Stimulated activated CD8-positive, alpha-beta memory T cell treated with anti-CD3 and anti-CD28 coated beads, Interleukin-15, amount 100 ng/mL, for 24 hours (primary cell): ENCODE results near the gene ENPP7.

Experiments
- DNase-seq: peaks from one replicate; pipeline ENCODE4 v3.0.0-alpha.2; 2020; ENCODE audit warnings: low read depth

The ENPP7 gene

DNA sequence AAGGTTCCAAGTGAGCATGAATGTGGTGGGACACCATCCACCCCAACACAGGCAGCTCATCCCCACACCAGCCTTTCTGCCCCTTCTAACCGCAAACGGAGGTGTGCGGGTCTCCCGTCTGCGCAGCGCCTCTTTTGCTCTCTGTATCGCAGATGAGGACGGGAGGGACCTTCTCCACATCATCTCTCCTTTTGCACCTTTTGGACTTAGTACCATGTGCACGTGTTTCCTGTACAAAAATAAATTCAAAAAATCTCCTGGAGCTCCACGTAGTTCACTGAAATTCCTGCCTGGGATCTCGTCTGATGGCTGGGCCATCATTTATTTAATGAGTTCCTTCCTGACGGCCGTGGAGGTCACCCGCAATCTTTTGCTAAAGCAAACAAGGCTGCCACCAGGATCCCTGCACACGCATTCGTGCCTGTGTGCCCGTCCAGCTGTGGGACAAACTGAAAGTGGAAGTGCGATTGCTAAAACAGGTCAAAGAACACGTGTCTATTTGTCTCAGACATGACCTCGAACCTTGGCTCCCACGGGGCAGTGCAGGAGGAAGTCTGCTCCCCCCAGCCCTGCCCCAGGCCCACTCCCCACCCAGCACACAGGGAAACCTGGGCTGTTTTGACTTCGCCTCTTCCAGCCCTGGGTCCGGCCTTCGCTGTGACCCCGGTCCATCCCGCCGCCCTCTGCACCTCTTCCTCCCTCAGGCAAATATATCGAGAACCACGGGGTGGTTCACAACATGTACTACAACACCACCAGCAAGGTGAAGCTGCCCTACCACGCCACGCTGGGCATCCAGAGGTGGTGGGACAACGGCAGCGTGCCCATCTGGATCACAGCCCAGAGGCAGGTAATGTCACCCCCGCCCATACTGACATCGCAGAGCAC lies 2.3 kb downstream of the ENPP7 start:
- DNase-seq = no peak

DNA sequence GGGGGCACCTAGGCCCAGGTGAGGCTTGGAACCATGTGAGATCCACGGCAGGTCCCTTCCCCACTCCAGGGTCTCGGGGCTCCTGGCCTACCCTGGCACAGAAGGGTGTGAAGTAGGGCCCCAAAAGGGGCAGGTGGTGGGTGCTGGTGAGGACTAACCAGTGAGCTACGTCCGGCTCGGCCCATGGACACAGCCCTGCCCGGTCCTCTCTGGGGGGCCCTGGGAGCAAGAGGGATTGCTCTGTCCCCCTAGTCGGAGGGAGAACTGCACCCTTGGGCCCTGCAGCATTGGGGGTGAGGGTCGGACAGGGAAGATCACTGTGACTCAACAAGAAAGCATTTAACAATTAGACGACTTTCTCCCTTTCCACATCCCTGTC lies 2.9 kb downstream of the ENPP7 start:
- DNase-seq = no peak

DNA sequence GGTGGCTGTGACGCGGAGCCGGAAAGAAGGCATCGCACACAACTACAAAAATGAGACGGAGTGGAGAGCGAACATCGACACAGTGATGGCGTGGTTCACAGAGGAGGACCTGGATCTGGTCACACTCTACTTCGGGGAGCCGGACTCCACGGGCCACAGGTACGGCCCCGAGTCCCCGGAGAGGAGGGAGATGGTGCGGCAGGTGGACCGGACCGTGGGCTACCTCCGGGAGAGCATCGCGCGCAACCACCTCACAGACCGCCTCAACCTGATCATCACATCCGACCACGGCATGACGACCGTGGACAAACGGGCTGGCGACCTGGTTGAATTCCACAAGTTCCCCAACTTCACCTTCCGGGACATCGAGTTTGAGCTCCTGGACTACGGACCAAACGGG lies 4.4 kb downstream of the ENPP7 start:
- no peak for DNase-seq

DNA sequence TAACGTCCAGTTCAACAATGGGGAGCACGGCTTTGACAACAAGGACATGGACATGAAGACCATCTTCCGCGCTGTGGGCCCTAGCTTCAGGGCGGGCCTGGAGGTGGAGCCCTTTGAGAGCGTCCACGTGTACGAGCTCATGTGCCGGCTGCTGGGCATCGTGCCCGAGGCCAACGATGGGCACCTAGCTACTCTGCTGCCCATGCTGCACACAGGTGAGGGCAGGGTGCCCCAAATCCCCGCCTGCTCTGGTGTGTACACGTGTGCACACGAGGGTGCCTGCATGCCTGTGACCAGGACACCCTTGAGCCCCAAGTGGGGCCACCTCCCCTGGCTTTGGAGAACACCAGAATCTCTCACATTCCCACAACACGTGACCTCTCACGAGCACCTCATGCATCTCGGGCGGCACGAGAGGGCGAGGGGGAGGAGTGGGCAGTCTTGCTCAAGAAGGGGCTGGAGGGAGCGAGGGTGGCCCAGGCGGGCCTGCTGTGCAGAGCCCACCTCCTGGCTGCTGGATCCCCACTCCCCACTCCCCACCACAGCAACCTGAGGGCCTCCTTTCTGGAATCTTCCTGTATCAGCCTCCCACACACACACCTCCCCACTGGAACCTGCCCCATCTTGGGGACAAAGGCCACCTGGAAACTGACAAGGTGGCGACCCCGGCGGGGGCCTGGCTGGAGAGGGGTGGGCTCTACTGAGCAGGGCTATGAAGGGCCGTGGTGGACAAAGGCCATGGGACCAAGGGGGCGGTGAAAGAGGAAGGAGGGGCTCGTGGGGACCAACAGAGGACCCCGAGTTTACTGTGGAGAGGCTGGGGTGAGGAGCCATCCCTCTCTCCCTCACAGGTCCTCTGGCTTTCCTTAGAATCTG lies 6.5 kb downstream of the ENPP7 start:
- no peak for DNase-seq

DNA sequence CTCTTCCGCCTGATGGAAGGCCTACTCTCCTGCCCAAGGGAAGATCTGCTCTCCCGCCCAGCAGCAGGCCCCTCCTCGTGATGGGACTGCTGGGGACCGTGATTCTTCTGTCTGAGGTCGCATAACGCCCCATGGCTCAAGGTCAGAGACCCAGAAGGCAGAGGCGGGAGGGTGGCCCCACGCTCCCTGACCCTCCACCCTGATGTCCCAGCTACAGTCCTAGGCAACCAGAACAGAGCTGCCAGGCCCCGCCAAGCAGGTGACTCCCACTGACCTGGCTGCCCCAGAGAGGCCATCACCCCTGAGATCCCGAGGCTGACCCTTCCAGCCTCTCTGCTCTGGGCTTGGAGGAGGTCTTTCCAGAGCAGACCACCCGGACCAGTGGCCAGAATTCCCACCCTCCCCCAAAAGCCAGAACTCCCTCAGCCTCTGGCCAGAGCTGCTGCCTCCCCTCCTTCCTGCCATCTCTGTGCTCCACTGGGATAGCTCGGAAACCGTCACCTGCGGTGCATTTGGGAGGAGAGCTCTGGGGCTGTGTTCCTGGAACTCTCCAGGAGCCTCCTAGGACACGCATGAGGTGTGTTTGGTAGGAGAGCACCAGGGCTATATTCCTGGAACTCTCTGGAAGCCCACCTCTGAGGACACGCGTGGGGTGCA lies 7.3 kb downstream of the ENPP7 start:
- DNase-seq = no peak

DNA sequence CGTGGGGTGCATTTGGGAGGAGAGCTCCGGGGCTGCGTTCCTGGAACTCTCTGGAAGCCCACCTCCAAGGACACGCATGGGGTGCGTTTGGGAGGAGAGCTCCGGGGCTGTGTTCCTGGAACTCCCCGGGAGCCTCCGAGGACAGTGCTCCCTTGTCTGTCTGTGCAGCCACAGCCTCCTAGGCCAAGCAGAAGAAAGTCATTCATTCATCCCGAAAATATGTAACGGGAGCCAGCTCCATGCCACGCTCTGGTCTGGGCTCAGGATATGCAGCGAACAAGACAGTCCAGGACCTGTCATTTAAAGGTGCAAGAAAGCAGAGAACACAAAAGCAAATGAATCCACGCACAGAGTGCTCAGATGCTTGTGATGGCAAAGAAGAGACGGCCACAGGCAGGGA lies 7.9 kb downstream of the ENPP7 start:
- DNase-seq = no peak

DNA sequence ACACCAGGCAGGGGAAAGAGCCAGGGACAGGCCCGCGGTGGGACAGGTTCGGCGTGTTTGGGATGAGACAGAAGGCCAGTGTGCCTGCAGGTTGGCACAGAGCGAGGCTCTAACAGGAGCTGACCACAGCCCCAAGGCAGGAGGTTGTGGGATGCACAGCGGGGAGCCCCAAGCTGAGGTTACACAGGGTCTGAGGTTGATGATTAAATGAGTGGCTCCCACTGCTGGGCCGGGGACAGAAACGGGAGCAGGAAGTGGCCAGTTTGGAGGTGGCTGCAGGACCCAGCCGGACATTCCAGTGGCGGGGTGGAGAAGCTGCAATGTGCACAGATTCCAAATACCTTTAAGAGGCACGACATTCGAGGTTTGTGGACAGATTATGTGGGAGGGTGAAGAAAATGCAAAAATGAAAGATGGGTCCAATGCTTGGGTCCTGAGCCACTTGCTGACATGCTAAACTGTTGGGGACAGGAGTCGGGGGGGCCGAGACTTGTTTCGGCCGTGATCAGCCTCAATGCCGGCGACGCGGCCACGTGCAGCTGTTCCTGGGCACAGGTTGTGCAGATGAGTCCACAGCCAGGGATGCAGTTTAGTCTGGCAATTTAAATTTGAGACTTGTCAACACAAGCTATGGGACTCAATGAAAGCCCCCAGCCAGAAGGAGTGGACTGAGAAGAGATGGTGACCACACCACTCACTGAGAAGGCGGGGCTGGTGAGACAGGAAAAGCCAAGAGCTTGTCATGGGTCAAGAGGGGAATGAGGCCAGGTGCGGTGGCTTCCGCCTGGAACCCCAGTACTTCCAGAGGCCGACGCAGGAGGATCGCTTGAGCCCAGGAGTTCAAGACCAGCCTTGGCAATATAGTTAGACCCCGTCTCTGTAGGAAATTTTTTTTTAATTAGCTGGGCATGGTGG lies 8.7 kb downstream of the ENPP7 start:
- no peak for DNase-seq

DNA sequence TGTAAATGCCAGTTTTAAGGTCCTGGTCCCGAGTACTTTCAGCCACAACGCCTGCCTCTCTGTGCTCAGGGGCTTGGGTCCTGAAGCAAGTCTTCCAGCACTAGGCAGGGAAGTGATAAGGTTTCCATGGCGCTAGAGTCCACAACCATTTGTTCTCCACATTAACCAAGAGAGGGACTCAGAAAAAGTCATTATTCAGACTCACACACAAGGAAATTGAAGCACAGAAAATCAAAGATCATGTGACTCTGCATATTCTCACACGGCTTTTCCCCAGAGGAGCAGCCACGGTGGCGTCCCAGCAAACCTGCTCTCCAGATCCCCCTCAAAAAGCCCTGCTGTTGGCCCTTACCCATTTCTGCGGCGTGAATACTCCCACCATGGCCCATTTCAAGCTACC lies 9.7 kb downstream of the ENPP7 start:
- no peak for DNase-seq

DNA sequence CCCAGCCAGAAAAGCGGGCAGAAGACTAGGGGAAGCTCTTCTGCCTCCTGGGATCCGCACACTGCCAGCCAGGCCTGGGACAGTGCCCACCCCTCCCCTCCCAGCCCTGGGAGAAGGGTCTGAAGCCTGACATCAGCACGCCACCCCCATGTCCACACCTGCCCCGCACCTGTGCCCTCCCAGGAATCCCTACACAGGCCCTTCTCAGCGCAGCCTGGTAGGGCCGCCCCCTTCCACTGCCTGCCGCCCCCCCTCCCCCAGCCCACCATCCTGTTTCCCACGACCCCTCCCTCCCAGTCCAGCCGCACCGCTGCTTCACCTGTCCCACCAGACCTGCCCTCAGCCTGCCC lies 10.6 kb downstream of the ENPP7 start:
- no peak for DNase-seq

DNA sequence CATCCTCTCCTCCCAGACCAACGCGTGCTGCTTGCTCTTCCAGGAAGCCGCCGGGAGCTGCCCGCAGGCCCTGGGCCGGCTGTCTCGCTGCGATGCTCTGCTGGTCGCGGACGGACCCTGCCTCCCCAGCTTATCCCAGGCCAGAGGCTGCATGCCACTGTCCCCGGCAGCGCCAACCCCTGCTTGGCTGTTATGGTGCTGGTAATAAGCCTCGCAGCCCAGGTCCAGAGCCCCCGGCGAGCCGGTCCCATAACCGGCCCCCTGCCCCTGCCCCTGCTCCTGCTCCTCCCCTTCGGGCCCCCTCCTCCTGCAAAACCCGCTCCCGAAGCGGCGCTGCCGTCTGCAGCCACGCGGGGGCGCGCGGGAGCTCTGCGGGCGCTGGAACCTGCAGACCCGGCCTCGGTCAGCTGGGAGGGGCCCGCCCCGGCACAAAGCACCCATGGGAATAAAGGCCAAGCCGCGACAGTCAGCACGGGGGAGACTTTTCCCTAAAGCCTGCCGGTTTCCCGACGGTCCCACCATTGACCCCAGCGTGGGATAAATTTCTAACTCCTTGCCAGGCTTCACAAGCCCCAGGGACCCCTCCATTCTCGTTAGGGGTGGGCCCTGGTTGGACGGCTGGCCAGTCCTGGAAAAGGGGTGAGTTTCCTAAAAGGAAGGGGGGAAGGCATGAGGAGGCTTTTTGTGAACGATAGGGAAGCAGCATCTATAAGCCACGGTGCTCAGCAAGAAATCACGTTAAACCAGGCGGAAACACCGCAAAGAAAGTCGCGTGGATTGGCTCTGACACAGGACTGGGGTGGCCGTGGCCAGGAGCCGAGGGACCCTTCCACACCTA lies 11.2 kb downstream of the ENPP7 start:
- peak; percentile 60 for DNase-seq

DNA sequence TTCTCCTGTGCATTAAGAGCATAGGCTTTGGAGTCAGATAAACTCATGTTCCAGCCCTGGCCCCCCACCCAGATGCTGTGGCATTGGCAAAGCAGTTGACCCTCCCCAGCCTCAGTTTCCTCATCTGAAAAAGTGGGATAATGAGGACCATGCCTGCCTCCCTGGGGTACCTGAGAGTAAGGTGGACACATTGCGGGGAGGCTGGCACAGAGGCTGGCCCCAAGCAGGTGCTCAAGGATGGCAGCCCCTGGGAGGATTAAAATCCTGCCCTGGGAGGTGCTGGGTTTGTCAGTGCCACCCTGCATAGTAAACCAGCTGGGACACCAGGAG lies 11.8 kb downstream of the ENPP7 start:
- no peak for DNase-seq

DNA sequence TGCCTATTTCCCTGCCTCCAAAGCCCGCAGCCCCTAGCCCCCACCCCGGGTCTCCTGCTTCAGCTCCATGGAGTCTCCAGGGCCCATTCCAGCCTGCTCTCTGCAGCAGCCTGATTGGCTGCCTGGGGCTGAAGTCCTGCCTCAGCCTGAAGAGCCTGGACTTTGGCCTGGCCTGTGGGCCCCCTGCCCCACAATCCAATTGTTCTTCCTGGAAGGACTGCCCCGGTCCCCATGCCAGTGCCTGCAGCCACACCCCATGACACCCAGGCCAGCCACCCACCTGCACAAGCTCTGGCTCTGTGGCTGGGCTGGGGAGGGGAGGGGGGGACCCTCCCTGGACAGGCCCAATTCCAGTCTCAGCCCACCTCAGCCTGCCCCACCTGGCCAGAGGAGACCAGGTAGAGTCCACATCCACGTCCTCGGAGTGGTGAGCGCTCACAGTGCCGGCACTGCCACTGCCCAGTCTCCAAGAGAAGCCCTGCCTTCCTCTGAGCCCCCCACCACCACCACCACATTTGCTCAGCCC lies 12.3 kb downstream of the ENPP7 start:
- no peak for DNase-seq

DNA sequence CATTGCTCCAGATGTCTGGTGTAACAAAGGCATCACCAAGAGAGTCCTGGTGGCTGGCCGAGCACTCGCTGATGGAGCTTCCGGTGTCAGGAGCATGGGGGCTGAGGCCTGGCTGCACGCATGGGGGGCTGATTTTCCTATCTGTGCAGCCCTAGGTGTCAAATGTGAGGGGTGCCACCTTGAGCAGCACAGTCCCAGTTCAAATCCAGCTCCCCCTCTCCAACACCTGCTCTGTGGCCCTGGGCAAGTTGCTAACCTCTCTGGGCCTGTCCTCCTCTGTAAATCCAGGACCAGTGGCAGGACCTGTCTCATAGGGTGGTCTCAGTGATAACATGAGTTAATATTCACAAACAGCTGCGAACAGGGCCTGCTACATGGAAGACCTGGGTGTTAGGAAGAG lies 12.9 kb downstream of the ENPP7 start:
- DNase-seq = no peak

DNA sequence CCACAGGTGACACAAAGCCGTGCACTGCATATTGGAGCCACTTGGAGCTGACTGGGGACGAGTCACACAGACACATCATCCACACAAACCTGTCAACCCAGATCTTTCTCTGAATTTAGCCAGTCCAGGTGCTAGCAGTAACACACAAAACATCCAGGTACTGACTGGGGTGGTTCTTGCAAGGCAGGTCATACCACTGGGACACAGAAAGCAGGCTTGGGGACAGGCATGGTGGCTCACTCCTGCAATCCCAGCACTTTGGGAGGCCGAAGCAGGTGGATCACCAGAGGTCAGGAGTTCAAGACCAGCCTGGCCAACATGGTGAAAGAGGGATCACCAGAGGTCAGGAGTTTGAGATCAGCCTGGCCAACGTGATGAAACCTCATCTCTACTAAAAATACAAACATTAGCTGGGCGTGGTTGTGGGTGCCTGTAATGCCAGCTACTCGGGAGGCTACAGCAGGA lies 14.9 kb downstream of the ENPP7 start:
- no peak for DNase-seq

DNA sequence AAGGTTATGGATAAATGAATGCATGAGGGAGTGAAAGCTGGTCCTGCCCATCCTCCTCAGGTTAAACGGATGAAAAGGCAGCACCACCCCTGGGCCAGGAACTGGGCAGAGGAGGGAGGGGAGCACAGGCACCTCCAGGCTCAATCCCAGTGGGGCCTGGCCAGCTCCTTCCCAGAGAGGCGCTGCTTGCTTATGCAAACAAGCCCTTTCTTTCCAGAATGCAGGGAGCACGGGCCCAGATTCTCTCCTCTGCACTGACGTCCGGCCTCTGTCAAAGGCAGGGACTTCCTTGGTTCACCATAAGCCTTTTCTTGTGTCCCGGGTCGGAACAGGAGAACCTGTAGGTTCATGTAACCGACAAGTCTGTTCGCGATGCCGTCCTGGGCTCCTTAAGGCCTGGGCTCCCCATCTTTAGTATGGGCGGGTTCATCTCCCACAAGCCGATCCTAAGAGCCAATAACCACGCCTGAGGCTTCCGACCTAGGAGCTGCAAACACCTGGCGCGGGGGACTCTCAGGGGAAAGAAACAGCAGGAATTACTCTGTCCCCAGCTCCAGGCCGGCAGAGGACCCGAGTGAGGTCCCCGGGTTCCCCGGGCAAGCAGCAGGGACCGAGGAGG lies 16.3 kb downstream of the ENPP7 start:
- no peak for DNase-seq

DNA sequence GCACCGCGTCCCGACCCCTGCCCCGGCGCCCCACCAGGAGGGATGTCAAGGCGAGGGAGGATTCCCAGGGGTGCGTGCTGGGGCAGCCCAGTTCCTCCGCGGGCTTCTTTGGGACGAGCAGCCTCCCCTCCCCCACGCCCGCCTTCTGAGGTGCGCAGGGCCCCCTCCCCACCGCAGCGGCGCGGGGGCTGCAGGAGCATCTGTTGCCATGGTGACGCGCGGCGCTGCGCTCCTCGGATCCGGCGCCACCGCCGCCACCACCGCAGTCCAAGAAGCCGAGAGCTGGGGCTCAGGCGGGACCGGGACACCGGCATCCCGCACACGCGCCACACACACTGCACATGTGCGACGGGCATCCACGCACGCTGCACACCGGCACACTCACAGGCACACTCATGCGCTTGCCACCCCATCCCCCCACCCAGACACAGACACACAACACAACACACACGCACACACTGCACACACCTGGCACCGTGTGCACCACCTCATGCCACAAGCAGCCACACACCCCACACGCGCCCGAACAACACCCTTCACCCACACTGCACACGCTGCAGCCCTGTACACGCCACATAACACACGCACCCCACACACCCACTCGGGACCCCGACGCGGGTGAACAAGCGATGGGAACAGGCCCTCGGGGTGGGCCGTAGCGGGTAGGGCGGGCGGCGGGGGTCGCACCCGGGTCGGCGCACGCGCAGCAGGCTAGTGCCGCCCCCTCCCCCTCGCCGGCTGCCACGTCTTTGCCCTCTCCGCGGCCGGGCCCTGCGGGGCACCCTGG lies 17.0 kb downstream of the ENPP7 start:
- DNase-seq = no peak

DNA sequence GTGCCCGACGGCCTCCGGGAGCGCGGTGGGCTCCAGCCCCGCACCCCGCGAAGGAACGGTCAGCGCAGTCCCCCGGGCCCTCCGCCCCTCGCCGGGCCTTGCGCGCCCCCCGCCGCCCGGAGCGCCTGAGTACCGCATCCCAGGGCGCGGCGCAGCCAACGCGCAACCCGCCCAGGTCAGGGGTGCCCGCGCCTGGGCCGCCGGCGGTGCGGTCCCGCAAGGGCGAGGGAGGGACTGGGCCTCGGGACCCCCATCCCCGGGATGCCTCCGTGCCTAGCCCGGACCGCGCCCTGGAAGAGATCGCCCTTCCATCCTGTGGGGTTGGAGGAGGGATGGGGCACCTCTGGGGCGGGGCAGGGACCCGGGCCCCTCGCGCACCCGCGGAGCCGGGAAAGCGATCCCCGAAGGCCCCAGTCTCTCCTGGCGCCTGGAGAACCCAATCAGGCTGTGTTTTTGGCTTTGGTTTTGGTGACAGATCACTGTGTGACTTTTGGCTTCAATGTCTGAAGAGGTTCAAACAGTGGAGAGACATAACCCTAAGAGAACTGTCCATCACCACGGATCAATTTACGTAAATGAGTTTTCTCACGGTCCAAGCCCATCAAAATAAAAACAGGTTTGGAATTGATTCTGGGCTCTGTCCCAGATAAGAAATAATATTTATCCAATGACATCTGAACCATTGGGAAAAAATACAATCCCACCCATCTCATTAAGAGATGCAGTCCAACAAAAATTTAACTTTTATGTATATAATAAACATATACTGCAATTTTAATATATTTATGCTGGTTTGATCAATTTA lies 17.8 kb downstream of the ENPP7 start:
- no peak for DNase-seq

DNA sequence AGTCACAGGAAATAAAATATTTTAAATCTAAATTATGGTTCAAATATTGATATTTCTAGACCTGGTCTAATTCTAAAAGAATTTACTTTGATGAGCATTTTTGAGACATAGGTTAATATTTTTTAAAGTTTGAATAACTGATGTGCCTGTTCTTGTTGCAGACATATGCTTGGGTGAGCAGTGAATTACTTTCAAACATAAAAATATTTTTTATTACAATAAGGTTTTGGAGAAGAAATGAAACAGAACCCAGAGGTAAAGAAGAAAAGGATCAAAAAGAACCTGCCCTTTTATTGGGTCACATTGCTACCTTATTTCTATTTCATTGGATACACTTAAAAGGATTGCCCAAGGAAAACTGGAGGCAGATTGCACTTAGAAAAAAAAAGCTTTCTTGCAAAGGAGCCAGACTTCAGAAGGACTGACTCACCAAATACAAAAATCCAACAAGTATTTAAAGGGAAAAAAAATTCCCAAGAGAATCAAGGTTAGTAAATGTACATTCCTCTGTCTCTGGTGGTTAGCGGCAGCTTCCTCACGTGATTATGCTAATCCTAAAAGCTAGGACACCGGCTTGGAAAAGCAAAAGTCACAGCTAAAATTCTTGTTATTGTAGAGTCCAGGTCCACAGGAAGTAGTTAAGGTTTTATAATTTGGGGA lies 18.5 kb downstream of the ENPP7 start:
- DNase-seq = no peak
